Measurements from ENCODE around the gene ZNF679. TPM values are rescaled to one million over a fixed set of nuclear protein-coding genes. Genes with fewer than 3 reads are reported as not detected.
A peak's percentile ranks its signal among the peaks of the same experiment; 100 is the strongest.
"Not testable (repeated sequence)": the region's sequence is repeated elsewhere in the genome, so short reads cannot be mapped to it uniquely, and the experiment has no call there.

The ZNF679 gene
- total RNA-seq, 2 experiments from 2014 or later: not detected

- Mint-ChIP-seq H3K4me3 (peak within 1 kb of the TSS; percentile 99), H3K4me1 (ENCODE audit: low read depth) (peaks cover 35% of the 10 kb centered on the region), H3K27ac (peak within 1 kb of the TSS; percentile 97), H3K27me3 (no peaks in the 10 kb centered on the region), H3K36me3 (peaks cover 20% of the 10 kb centered on the region), H3K9me3 (peaks cover 4% of the 10 kb centered on the region)
- CTCF ChIA-PET: interaction anchor here (0.8 kb wide), 1 partner anchor 249 kb away, joined by 4 read pairs; the partner anchor contains the start of gene ZNF680
- intact Hi-C loops (cut with micrococcal nuclease): loop anchor here (1.0 to 10.0 kb wide), 8 partner anchors 9 to 1059 kb away; partner anchors contain the start of genes ERV3-1, ZNF138, ZNF273 and ZNF92
- DNase-seq: peak; percentile 94
- POLR2A ChIA-PET: interaction anchor here (0.6 to 3.4 kb wide), 5 partner anchors 249 to 692 kb away, joined by 3 to 14 read pairs (median 4); partner anchors contain the start of genes ERV3-1, ZNF107, ZNF138 and ZNF680
Measured at GRCh38 chr7:64313740-64314491, 85.6 kb downstream of the ZNF679 start, which contains the start of gene ZNF736. ZNF736 (plus strand) TSS chr7:64313961; CDS start chr7:64314151, 190 bp downstream.

GRCh38 chr7:64314566-64314965 is 86.3 kb downstream of the ZNF679 start:
- H3K27ac Mint-ChIP-seq: peak overlapping the region; percentile 97
- POLR2A ChIA-PET: interaction anchor here (0.6 to 3.4 kb wide), 5 partner anchors 10 to 480 kb away, joined by 3 to 14 read pairs (median 4); partner anchors contain the start of genes ZNF107, ZNF138 and ZNF680
- H3K36me3 Mint-ChIP-seq: peaks cover 21% of the 10 kb centered on the region
- peaks cover 35% of the 10 kb centered on the region for H3K4me1 Mint-ChIP-seq (ENCODE audit: low read depth)
- H3K9me3 Mint-ChIP-seq: peaks cover 5% of the 10 kb centered on the region
- H3K4me3 Mint-ChIP-seq: peak overlapping the region; percentile 99
- intact Hi-C loops (cut with micrococcal nuclease): loop anchor here (2.0 to 10.0 kb wide), 5 partner anchors 310 to 1058 kb away; partner anchors contain the start of genes ERV3-1, ZNF138, ZNF273 and ZNF92
- DNase-seq: peak; percentile 13
- H3K27me3 Mint-ChIP-seq: no peaks in the 10 kb centered on the region
- CTCF ChIA-PET: interaction anchor here (0.8 kb wide), 1 partner anchor 248 kb away, joined by 4 read pairs; the partner anchor contains the start of gene ZNF680

GRCh38 chr7:64316031-64316742 is 87.9 kb downstream of the ZNF679 start:
- H3K27ac Mint-ChIP-seq, POLR2A ChIA-PET, H3K4me3 Mint-ChIP-seq, H3K27me3 Mint-ChIP-seq, DNase-seq, H3K9me3 Mint-ChIP-seq: not testable (repeated sequence)
- Mint-ChIP-seq H3K36me3 (peaks cover 31% of the 10 kb centered on the region), H3K4me1 (ENCODE audit: low read depth) (peaks cover 38% of the 10 kb centered on the region)
- intact Hi-C loops (cut with micrococcal nuclease): loop anchor here (10.0 kb wide), 2 partner anchors 309 to 689 kb away; partner anchors contain the start of gene ERV3-1
- CTCF ChIA-PET: interaction anchor here (0.6 kb wide), 1 partner anchor 65 kb away, joined by 5 read pairs; no protein-coding TSS in a partner anchor

Other genes with a start within 250 kb of the ZNF679 start
- not detected for gene ZNF722, start 229.6 kb upstream of the ZNF679 start, total RNA-seq
- under 1 TPM in 1 of 2 experiments, not detected in 1; 0.21 TPM for gene ZNF727, start 183.0 kb upstream of the ZNF679 start, total RNA-seq
- not detected for gene ZNF735, start 21.3 kb upstream of the ZNF679 start, total RNA-seq
- gene ZNF736, start 85.5 kb downstream of the ZNF679 start, total RNA-seq: 10 to 100 TPM; 23.6 TPM

All from activated CD4-positive, alpha-beta memory T cell treated with anti-CD3 and anti-CD28 coated beads for 36 hours (primary cell).